ENCODE measurements around the gene RASSF8. TPM values are rescaled to one million over a fixed set of nuclear protein-coding genes. Genes with fewer than 3 reads are reported as not detected.

RASSF8 gene
- total RNA-seq, 1 donor from 2014 or later = 54.6 TPM

GRCh38 chr12:26034371-26035142 is 76.1 kb downstream of the RASSF8 start:
- no peak overlapping the region for H3K4me3 Mint-ChIP-seq (ENCODE audit: unreplicated experiment)
- H3K36me3 Mint-ChIP-seq (ENCODE audit: low read depth) = no peaks in the 10 kb centered on the region
- H3K27me3 Mint-ChIP-seq (ENCODE audit: low read depth) = no peaks in the 10 kb centered on the region
- H3K27ac Mint-ChIP-seq (ENCODE audit: unreplicated experiment) = no peak overlapping the region
- H3K4me1 Mint-ChIP-seq (ENCODE audit: low read depth) = peaks cover 24% of the 10 kb centered on the region
- no peaks in the 10 kb centered on the region for H3K9me3 Mint-ChIP-seq (ENCODE audit: low read depth)
- DNase-seq (ENCODE audit: low spot score) = no peak
- no peak for TF ChIP-seq CTCF (IDR thresholded peaks at IDR 0.05)

- no peak overlapping the region for H3K27ac Mint-ChIP-seq (ENCODE audit: unreplicated experiment)
- H3K36me3 Mint-ChIP-seq (ENCODE audit: low read depth) = no peaks in the 10 kb centered on the region
- no peaks in the 10 kb centered on the region for H3K27me3 Mint-ChIP-seq (ENCODE audit: low read depth)
- H3K4me1 Mint-ChIP-seq (ENCODE audit: low read depth) = peaks cover 24% of the 10 kb centered on the region
- no peak for TF ChIP-seq CTCF (IDR thresholded peaks at IDR 0.05)
- H3K4me3 Mint-ChIP-seq (ENCODE audit: unreplicated experiment) = no peak overlapping the region
- no peak for DNase-seq (ENCODE audit: low spot score)
- no peaks in the 10 kb centered on the region for H3K9me3 Mint-ChIP-seq (ENCODE audit: low read depth)
Observed at GRCh38 chr12:26036877-26037276, 78.4 kb downstream of the RASSF8 start.

- H3K4me1 Mint-ChIP-seq (ENCODE audit: low read depth) = peaks cover 26% of the 10 kb centered on the region
- H3K27me3 Mint-ChIP-seq (ENCODE audit: low read depth) = no peaks in the 10 kb centered on the region
- H3K27ac Mint-ChIP-seq (ENCODE audit: unreplicated experiment) = no peak overlapping the region
- H3K9me3 Mint-ChIP-seq (ENCODE audit: low read depth) = no peaks in the 10 kb centered on the region
- no peaks in the 10 kb centered on the region for H3K36me3 Mint-ChIP-seq (ENCODE audit: low read depth)
- TF ChIP-seq CTCF (IDR thresholded peaks at IDR 0.05) = no peak
- no peak overlapping the region for H3K4me3 Mint-ChIP-seq (ENCODE audit: unreplicated experiment)
- no peak for DNase-seq (ENCODE audit: low spot score)
Observed at GRCh38 chr12:26037615-26038220, 79.2 kb downstream of the RASSF8 start.

GRCh38 chr12:26042645-26043044 is 84.2 kb downstream of the RASSF8 start:
- no peaks in the 10 kb centered on the region for H3K36me3 Mint-ChIP-seq (ENCODE audit: low read depth)
- no peaks in the 10 kb centered on the region for H3K9me3 Mint-ChIP-seq (ENCODE audit: low read depth)
- H3K27ac Mint-ChIP-seq (ENCODE audit: unreplicated experiment) = no peak overlapping the region
- no peaks in the 10 kb centered on the region for H3K27me3 Mint-ChIP-seq (ENCODE audit: low read depth)
- peaks cover 34% of the 10 kb centered on the region for H3K4me1 Mint-ChIP-seq (ENCODE audit: low read depth)
- H3K4me3 Mint-ChIP-seq (ENCODE audit: unreplicated experiment) = no peak overlapping the region
- no peak for DNase-seq (ENCODE audit: low spot score)
- TF ChIP-seq CTCF (IDR thresholded peaks at IDR 0.05) = no peak

GRCh38 chr12:26043135-26044006 is 84.9 kb downstream of the RASSF8 start:
- H3K4me1 Mint-ChIP-seq (ENCODE audit: low read depth) = peaks cover 34% of the 10 kb centered on the region
- TF ChIP-seq CTCF (IDR thresholded peaks at IDR 0.05) = no peak
- no peak for DNase-seq (ENCODE audit: low spot score)
- no peaks in the 10 kb centered on the region for H3K36me3 Mint-ChIP-seq (ENCODE audit: low read depth)
- no peak overlapping the region for H3K4me3 Mint-ChIP-seq (ENCODE audit: unreplicated experiment)
- H3K27me3 Mint-ChIP-seq (ENCODE audit: low read depth) = no peaks in the 10 kb centered on the region
- no peak overlapping the region for H3K27ac Mint-ChIP-seq (ENCODE audit: unreplicated experiment)
- H3K9me3 Mint-ChIP-seq (ENCODE audit: low read depth) = no peaks in the 10 kb centered on the region

Measured in chondrocyte (in vitro differentiated cells).